GM13977 (cell line): Measurements from ENCODE around the gene NCAPD3.

Experiments used
- DNase-seq: peaks from one replicate; pipeline ENCODE4 v3.0.0; 2012; ENCODE audit warnings: low spot score
- CTCF ChIP-seq: IDR thresholded peaks from 2 replicates; pipeline ENCODE4 v1.5.1; 2012; ENCODE audit warnings: mild to moderate bottlenecking, control low read depth; ENCODE audit not compliant: insufficient read depth; ENCODE audit errors: extremely low read depth, missing control alignments
- in situ Hi-C: fragments of 300-500 bp; cut with MboI; formaldehyde crosslinking; loops from one replicate; pipeline ENCODE4 v1.12.0; 2022; ENCODE audit warnings: low sequenced_read_pairs, low pct_unique_long_range_greater_than_20kb, mixed read lengths, inconsistent platforms; ENCODE audit not compliant: unreplicated experiment

NCAPD3 gene

GRCh38 chr11:134245434-134245833, 21.7 kb upstream of the NCAPD3 start:
- no peak for DNase-seq
- no peak for TF ChIP-seq CTCF
- in situ Hi-C loops, result no loop called here

- peak; percentile 58 for DNase-seq
- in situ Hi-C loops, result no loop called here
- TF ChIP-seq CTCF, result peak; percentile 73
These were observed 20.8 kb upstream of the NCAPD3 start for GRCh38 chr11:134244593-134244992.

- in situ Hi-C loops, result no loop called here
- no peak for DNase-seq
- TF ChIP-seq CTCF, result no peak
These were observed 20.1 kb upstream of the NCAPD3 start for GRCh38 chr11:134243913-134244312.

GRCh38 chr11:134242376-134242775, 18.6 kb upstream of the NCAPD3 start:
- no peak for DNase-seq
- no peak for TF ChIP-seq CTCF
- in situ Hi-C loops, result no loop called here

GRCh38 chr11:134240592-134240991, 16.8 kb upstream of the NCAPD3 start:
- DNase-seq, result no peak
- in situ Hi-C loops, result no loop called here

GRCh38 chr11:134238956-134239355, 15.2 kb upstream of the NCAPD3 start:
- in situ Hi-C loops, result no loop called here
- no peak for TF ChIP-seq CTCF
- no peak for DNase-seq

More at GRCh38 chr11:134240592-134240991, 16.8 kb upstream of the NCAPD3 start:
- no peak for TF ChIP-seq CTCF

- DNase-seq, result no peak
- no peak for TF ChIP-seq CTCF
- in situ Hi-C loops, result no loop called here
These were observed 13.8 kb upstream of the NCAPD3 start for GRCh38 chr11:134237557-134237922.
